HCT116 (cell line): ENCODE results near the gene CDH4. TPM values are rescaled to one million over a fixed set of nuclear protein-coding genes. Genes with fewer than 3 reads are reported as not detected.

Experiments
- ATAC-seq: fragments of 200-7000 bp; cut with Tn5 transposase; 2 replicates; pipeline ENCODE4 v1.9.1; 2020; ENCODE audit warnings: mild to moderate bottlenecking, moderate library complexity
- BruUV-seq: library from RNA; stranded (reverse); fragments of 400-500 nt; replicated peaks from 2 replicates; lab custom pipeline; 2021; lab: Mats Ljungman, UMichigan
- CTCF ChIA-PET: fragments of 300-600 bp; sonication (Branson Sonifier 250); formaldehyde crosslinking; loops from one replicate; lab custom pipeline; 2021; ENCODE audit warnings: antibody characterized with exemption; lab: Charles Lee
- POLR2A ChIA-PET: fragments of 300-600, 350-600 bp; sonication (Branson Sonifier 250); formaldehyde crosslinking; loops from one replicate; lab custom pipeline; 2021; ENCODE audit warnings: antibody characterized with exemption; lab: Charles Lee
- RAD21 ChIA-PET, 2 experiments: fragments of 300-600 bp; sonication (Branson Sonifier 250); formaldehyde crosslinking; loops; one replicate each; lab custom pipeline; 2023; ENCODE audit warnings: low total read pairs in 2 of 2; ENCODE audit not compliant: uncharacterized antibody in 2 of 2, unreplicated experiment in 2 of 2, low non-redundant PET in 1 of 2; lab: Charles Lee
- DNase-seq: peaks from one replicate; pipeline ENCODE4 v3.0.0-alpha.2; 2010; ENCODE audit warnings: low read depth, low spot score
- H2AFZ ChIP-seq: fragments of 200-600 bp; shearing (Covaris generic), sonication (generic); 2 replicates; pipeline ENCODE4 v1.6.1; 2017; ENCODE audit warnings: low read depth, mixed run types, mixed read lengths, antibody characterized with exemption, low read length; ENCODE audit not compliant: poor library complexity, severe bottlenecking
- H3K27ac ChIP-seq: 2 replicates; pipeline ENCODE4 v1.5.1; 2012; ENCODE audit warnings: low read depth, low read length
- H3K27me3 ChIP-seq: fragments of 200-600 bp; sonication (generic); 2 replicates; pipeline ENCODE4 v1.6.1; 2016; ENCODE audit warnings: mixed run types, low read length, mixed read lengths; ENCODE audit not compliant: insufficient read depth
- H3K36me3 ChIP-seq, 2 experiments: fragments of 200-500 bp in 1 of 2; fragments of 200-600 bp in 1 of 2; sonication (Bioruptor generic) in 1 of 2; sonication (generic) in 1 of 2; 2 replicates each; pipeline versions ENCODE4 v1.5.1 to v1.6.1; 2014 to 2016; ENCODE audit warnings: low read length in 2 of 2, inconsistent platforms in 1 of 2, mixed read lengths in 1 of 2, mixed run types in 1 of 2; ENCODE audit not compliant: insufficient read depth in 2 of 2, control insufficient read depth in 1 of 2
- H3K4me1 ChIP-seq, 2 experiments: fragments of 200-600 bp in 1 of 2; sonication (generic) in 1 of 2; 2 replicates each; pipeline versions ENCODE4 v1.5.1 to v1.6.1; 2012 to 2017; ENCODE audit warnings: low read length in 2 of 2, inconsistent platforms in 1 of 2, mild to moderate bottlenecking in 1 of 2, mixed read lengths in 1 of 2, mixed run types in 1 of 2, moderate library complexity in 1 of 2; ENCODE audit not compliant: insufficient read depth in 2 of 2, control insufficient read depth in 1 of 2
- H3K4me2 ChIP-seq: fragments of 200-600 bp; sonication (generic); 2 replicates; pipeline ENCODE4 v1.6.1; 2017; ENCODE audit warnings: mixed run types, low read length, mixed read lengths
- H3K4me3 ChIP-seq, 2 experiments: fragments of 200-600 bp in 1 of 2; sonication (generic) in 1 of 2; replicated peaks in 1 of 2; 2 replicates each; pipeline ENCODE4 v1.5.1; 2011 to 2016; ENCODE audit warnings: low read length in 2 of 2, control low read depth in 1 of 2, low read depth in 1 of 2, mild to moderate bottlenecking in 1 of 2, mixed read lengths in 1 of 2, mixed run types in 1 of 2
- H3K79me2 ChIP-seq: fragments of 200-600 bp; sonication (generic); 2 replicates; pipeline ENCODE4 v1.6.1; 2017; ENCODE audit warnings: mild to moderate bottlenecking, mixed run types, low read length, moderate library complexity, mixed read lengths; ENCODE audit not compliant: insufficient read depth
- H3K9ac ChIP-seq: fragments of 200-600 bp; sonication (generic); 2 replicates; pipeline ENCODE4 v1.6.1; 2016; ENCODE audit warnings: low read length, mixed read lengths
- H3K9me2 ChIP-seq: fragments of 200-600 bp; sonication (generic), shearing (Covaris generic); 2 replicates; pipeline ENCODE4 v1.6.1; 2017; ENCODE audit warnings: mixed run types, mild to moderate bottlenecking, moderate library complexity; ENCODE audit not compliant: insufficient read depth
- H3K9me3 ChIP-seq, 2 experiments: fragments of 200-500 bp in 1 of 2; fragments of 200-600 bp in 1 of 2; sonication (Bioruptor generic) in 1 of 2; sonication (generic) in 1 of 2; 2 replicates each; pipeline ENCODE4 v1.6.1; 2014 to 2017; ENCODE audit warnings: low read length in 2 of 2, mixed read lengths in 2 of 2, inconsistent platforms in 1 of 2, low read depth in 1 of 2, mild to moderate bottlenecking in 1 of 2, mixed run types in 1 of 2, moderate library complexity in 1 of 2; ENCODE audit not compliant: control insufficient read depth in 1 of 2, insufficient read depth in 1 of 2
- H4K20me1 ChIP-seq: fragments of 200-600 bp; sonication (generic), shearing (Covaris generic); 2 replicates; pipeline ENCODE4 v1.6.1; 2017; ENCODE audit warnings: mixed run types, mild to moderate bottlenecking, moderate library complexity; ENCODE audit not compliant: insufficient read depth
- CBX3 ChIP-seq: IDR thresholded peaks from 2 replicates; pipeline ENCODE4 v1.6.1; 2012; ENCODE audit warnings: low read depth
- EGR1 ChIP-seq: IDR thresholded peaks from 2 replicates; pipeline ENCODE4 v1.6.1; 2012; ENCODE audit warnings: low read depth
- ELF1 ChIP-seq: IDR thresholded peaks from 2 replicates; pipeline ENCODE4 v1.6.1; 2012; ENCODE audit warnings: low read depth, borderline replicate concordance
- POLR2A ChIP-seq: IDR thresholded peaks from 2 replicates; pipeline ENCODE4 v1.7.0; 2011; ENCODE audit warnings: borderline replicate concordance; ENCODE audit not compliant: insufficient read depth, insufficient read length; ENCODE audit errors: extremely low read depth
- RAD21 ChIP-seq: IDR thresholded peaks from 2 replicates; pipeline ENCODE4 v1.6.1; 2012; ENCODE audit warnings: low read depth, mild to moderate bottlenecking
- ZFX ChIP-seq: fragments of 450-650 bp; IDR thresholded peaks from 2 replicates; pipeline ENCODE4 v1.6.1; 2017
- ZNF274 ChIP-seq: fragments of 200-500 bp; sonication (Bioruptor generic); IDR thresholded peaks from 2 replicates; pipeline ENCODE4 v1.6.1; 2014; ENCODE audit warnings: mild to moderate bottlenecking, low read depth, low read length, inconsistent platforms
- intact Hi-C: fragments of 100-400 bp; cut with micrococcal nuclease; formaldehyde crosslinking; loops from 2 replicates; pipeline ENCODE4 v1.10.0; 2022
- total RNA-seq: library from RNA; stranded (reverse); gene quantifications from one replicate; pipeline ENCODE4 v1.2.1, GENCODE V29; 2021; ENCODE audit not compliant: unreplicated experiment
- TF ChIP-seq, protein P1 (sequence below): IDR thresholded peaks from 2 replicates; pipeline ENCODE4 v1.6.1; 2012

The CDH4 gene
- total RNA-seq, 1 experiment from 2014 or later: not detected

DNA sequence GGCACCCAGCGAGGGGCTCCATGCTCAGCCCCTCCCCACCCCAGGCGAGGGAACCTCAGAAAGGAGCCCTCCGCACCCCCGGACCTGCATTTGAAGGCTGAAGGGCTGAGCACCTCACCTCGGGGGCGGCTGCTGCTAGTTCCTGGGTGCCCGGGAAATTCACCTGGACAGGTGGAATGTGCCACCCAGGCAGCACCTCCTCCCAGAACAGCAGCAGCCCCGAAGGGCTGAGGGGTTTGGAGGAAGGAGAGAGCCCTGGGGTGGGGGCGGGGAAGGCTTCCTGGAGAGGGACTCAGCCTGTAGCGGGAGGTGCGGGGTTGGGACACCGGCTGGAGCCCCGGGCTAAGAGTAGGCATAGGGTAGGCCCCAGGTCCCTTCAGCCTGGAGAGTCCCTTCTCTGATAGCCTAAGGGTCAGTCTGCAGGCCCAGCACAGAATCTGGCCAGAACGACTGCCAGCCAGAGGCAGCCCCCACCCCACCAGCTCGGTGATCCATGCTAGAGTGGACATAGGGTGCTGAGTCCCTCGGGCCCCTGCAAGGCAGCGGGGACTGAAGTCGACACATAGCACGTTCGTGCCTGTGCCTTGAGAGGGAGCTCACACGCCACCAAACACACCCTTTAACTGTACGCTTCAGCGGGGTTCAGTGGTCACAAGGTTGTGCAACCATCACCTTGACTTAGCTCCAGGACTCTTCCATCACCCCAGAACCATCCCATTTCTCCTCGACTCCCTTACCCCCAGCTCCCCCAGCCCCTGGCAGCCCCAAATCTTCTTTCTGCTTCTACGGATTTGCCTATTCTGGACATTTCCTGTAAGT, 632.7 kb downstream of the CDH4 start:
- Histone ChIP-seq H3K4me1 (no peaks in the 10 kb centered on the region), H4K20me1 (no peaks in the 10 kb centered on the region), H3K36me3 (no peaks in the 10 kb centered on the region), H3K9ac (no peak overlapping the region), H3K9me3 (no peaks in the 10 kb centered on the region), H3K9me2 (no peaks in the 10 kb centered on the region), H3K79me2 (no peaks in the 10 kb centered on the region)
- DNase-seq (no peak), ATAC-seq (no peak)
- BruUV-seq: no TSS peak
- no peak for TF ChIP-seq CBX3
- TF ChIP-seq, protein P1, sequence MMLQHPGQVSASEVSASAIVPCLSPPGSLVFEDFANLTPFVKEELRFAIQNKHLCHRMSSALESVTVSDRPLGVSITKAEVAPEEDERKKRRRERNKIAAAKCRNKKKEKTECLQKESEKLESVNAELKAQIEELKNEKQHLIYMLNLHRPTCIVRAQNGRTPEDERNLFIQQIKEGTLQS: no peak
- TF ChIP-seq POLR2A: no peak
- no peak for TF ChIP-seq EGR1
- no peak for TF ChIP-seq ZFX
- TF ChIP-seq ZNF274: no peak
- no peak for TF ChIP-seq ELF1
- peak; percentile 16; the same call in 1 of the 2 replicates for TF ChIP-seq RAD21
- TF ChIP-seq, all 23 proteins: peak for 1
- H3K27me3 ChIP-seq: peaks cover 6% of the 10 kb centered on the region; the same call in 1 of the 2 replicates
- ChIA-PET RAD21 (no interaction called here), POLR2A (no interaction called here), CTCF (interaction anchor here (1.0 to 1.5 kb wide), 2 partner anchors 9 to 12 kb away, joined by 3 to 4 read pairs; no protein-coding TSS in a partner anchor)
- H3K27ac ChIP-seq: no peak overlapping the region
- H3K4me2 ChIP-seq: no peak overlapping the region
- H3K4me3 ChIP-seq: no peak overlapping the region
- intact Hi-C loops: no loop called here
- H2AFZ ChIP-seq: no peak overlapping the region
